ENCODE results near the gene TMEM86B. TPM values are rescaled to one million over a fixed set of nuclear protein-coding genes. Genes with fewer than 3 reads are reported as not detected.

Gene TMEM86B, protein sequence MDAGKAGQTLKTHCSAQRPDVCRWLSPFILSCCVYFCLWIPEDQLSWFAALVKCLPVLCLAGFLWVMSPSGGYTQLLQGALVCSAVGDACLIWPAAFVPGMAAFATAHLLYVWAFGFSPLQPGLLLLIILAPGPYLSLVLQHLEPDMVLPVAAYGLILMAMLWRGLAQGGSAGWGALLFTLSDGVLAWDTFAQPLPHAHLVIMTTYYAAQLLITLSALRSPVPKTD
- total RNA-seq (2022; extraction: Qiagen RNA extraction; ENCODE audit: low read depth) = 3.3 to 5.6 TPM (median 5.2 TPM) in 5 replicates

GRCh38 chr19:55228403-55229031 lies at the start of gene TMEM86B:
Gene TMEM86B, minus strand, starts transcription at chr19:55228763. Its CDS starts 22 bp downstream, at chr19:55228741.

DNA sequence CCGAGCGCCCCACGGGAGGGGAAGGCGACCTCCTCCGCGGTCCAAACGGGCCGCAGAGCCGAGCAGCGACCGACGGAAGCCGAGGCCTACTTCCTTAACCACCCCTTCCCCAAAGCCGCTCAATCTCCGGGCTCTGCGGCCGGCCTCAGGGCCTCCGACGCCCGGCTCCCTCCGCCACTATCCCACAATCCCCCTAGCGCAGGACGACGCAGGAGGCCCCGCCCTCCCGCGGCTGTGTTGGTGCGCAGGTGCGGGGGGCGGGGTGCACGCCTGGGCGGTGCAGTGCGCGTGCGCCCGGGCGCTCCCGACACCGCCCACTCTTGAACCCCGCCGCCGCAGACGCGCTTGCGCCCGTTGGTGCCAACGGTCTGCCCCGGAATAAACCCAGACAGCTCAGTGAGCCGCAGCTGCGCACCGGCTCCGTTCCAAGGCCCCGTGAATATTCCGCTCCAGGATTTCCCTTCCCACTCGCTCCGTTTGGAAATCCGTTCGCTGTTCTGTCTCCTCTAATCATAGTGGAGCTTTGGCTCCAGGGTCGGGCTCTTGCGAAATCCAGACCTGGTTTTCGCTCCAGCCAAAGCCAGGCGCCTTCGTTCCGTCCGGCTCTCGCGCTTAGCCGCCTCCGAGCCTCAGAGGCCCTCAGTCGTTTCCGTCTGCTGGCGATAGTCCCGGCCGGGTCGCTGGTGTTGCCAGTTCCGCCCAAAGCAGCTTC lies 30.4 kb upstream of the TMEM86B start, which contains the start of gene PPP6R1:
Gene PPP6R1 (minus strand): TSS at position 190 of the 712 bp plus-strand sequence. CDS start 11,914 bp downstream, outside the sequence.

GRCh38 chr19:55208880-55209692 lies 19.5 kb downstream of the TMEM86B start, which contains the start of gene PTPRH:
Gene PTPRH, minus strand, starts transcription at chr19:55209501. Its CDS starts 68 bp downstream, at chr19:55209433.

DNA sequence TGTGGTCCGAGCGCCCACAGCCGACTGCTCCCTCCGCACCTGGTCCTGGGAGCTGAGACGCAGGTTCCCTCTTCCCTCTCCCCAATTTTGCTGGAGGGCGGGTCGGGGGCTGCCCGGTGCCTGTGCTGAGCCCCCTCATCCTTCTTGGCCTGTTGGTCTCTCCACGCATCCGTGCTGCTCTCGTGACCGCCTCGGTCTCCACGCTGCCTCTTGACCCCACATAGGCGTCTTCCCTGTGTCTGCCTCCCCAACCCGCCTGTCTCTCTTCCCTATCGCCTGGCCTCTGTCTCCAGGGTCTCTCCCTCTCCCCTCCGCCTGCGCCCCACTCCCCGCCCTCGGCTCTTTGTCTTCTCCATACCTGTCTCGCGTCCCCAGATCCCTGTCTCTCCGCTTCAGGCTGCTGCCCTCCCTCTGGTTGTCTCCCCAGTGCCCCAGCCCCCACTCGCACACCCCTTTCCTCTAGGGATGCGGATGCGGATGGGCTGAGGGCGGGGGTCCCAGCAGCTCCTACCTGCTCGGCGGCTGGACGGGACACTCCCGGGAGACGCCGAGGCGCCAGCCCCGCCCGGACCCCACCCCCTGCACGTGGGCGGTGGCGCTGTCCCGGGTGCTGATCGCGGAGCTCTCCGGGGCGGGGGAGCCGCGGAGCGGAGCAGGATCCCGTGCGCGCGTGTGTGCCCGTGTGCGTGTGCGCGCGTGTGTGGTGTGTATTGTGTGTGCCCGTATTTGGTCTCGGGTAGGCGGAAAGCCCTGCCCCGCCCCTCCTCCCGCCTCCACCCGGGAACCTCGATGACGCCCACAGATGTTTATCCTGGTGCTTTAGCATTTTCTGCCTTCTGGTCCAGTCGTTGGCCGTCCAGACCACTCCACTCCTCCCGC lies 48.7 kb downstream of the TMEM86B start, which contains the start of gene SYT5:
Gene SYT5 (minus strand): TSS at position 684 of the 879 bp plus-strand sequence. CDS start 1,248 bp downstream, outside the sequence.

Other genes starting within 250 kb of the TMEM86B start
- gene GP6, start 190.5 kb downstream of the TMEM86B start, total RNA-seq (2022; extraction: Qiagen RNA extraction; ENCODE audit: low read depth) = 0.07 to 0.22 TPM (median 0.10 TPM) in 5 replicates
- gene RDH13, start 165.6 kb downstream of the TMEM86B start, total RNA-seq (2022; extraction: Qiagen RNA extraction; ENCODE audit: low read depth) = 16.7 to 22.3 TPM (median 21.3 TPM) in 5 replicates
- 4.6 to 5.7 TPM (median 5.2 TPM) in 5 replicates for gene EPS8L1, start 152.9 kb downstream of the TMEM86B start, total RNA-seq (2022; extraction: Qiagen RNA extraction; ENCODE audit: low read depth)
- gene PPP1R12C, start 111.1 kb downstream of the TMEM86B start, total RNA-seq (2022; extraction: Qiagen RNA extraction; ENCODE audit: low read depth) = 58.4 to 86.7 TPM (median 84.2 TPM) in 5 replicates
- 116 to 151 TPM (median 125 TPM) in 5 replicates for gene TNNT1, start 79.6 kb downstream of the TMEM86B start, total RNA-seq (2022; extraction: Qiagen RNA extraction; ENCODE audit: low read depth)
- 6.5 to 8.7 TPM (median 7.6 TPM) in 5 replicates for gene TNNI3, start 71.0 kb downstream of the TMEM86B start, total RNA-seq (2022; extraction: Qiagen RNA extraction; ENCODE audit: low read depth)
- gene DNAAF3, start 62.1 kb downstream of the TMEM86B start, total RNA-seq (2022; extraction: Qiagen RNA extraction; ENCODE audit: low read depth) = 5.2 to 8.6 TPM (median 7.0 TPM) in 5 replicates
- 3.3 to 7.7 TPM (median 4.1 TPM) in 5 replicates for gene SYT5, start 48.5 kb downstream of the TMEM86B start, total RNA-seq (2022; extraction: Qiagen RNA extraction; ENCODE audit: low read depth)
- 3.7 to 5.2 TPM (median 4.3 TPM) in 5 replicates for gene PTPRH, start 19.3 kb downstream of the TMEM86B start, total RNA-seq (2022; extraction: Qiagen RNA extraction; ENCODE audit: low read depth)
- gene PPP6R1, start 30.3 kb upstream of the TMEM86B start, total RNA-seq (2022; extraction: Qiagen RNA extraction; ENCODE audit: low read depth) = 90.1 to 134 TPM (median 119 TPM) in 5 replicates
- 119 to 147 TPM (median 136 TPM) in 5 replicates for gene HSPBP1, start 51.3 kb upstream of the TMEM86B start, total RNA-seq (2022; extraction: Qiagen RNA extraction; ENCODE audit: low read depth)
- 2.8 to 5.2 TPM (median 3.7 TPM) in 5 replicates for gene BRSK1, start 55.2 kb upstream of the TMEM86B start, total RNA-seq (2022; extraction: Qiagen RNA extraction; ENCODE audit: low read depth)
- 0.13 TPM in 1 of 5 replicates, not detected in the others for gene TMEM150B, start 96.6 kb upstream of the TMEM86B start, total RNA-seq (2022; extraction: Qiagen RNA extraction; ENCODE audit: low read depth)
- gene KMT5C, start 111.1 kb upstream of the TMEM86B start, total RNA-seq (2022; extraction: Qiagen RNA extraction; ENCODE audit: low read depth) = 5.2 to 10.5 TPM (median 8.2 TPM) in 5 replicates
- gene COX6B2, start 126.0 kb upstream of the TMEM86B start, total RNA-seq (2022; extraction: Qiagen RNA extraction; ENCODE audit: low read depth) = 0.50 to 4.3 TPM (median 1.4 TPM) in 5 replicates
- 0.06 to 0.19 TPM (median 0.14 TPM) in 4 of 5 replicates, not detected in the other for gene GARIN5B, start 134.5 kb upstream of the TMEM86B start, total RNA-seq (2022; extraction: Qiagen RNA extraction; ENCODE audit: low read depth)
- gene IL11, start 141.7 kb upstream of the TMEM86B start, total RNA-seq (2022; extraction: Qiagen RNA extraction; ENCODE audit: low read depth) = 37.5 to 64.5 TPM (median 50.0 TPM) in 5 replicates
- gene TMEM190, start 148.1 kb upstream of the TMEM86B start, total RNA-seq (2022; extraction: Qiagen RNA extraction; ENCODE audit: low read depth) = 0.85 to 2.5 TPM (median 1.5 TPM) in 5 replicates
- gene TMEM238, start 155.5 kb upstream of the TMEM86B start, total RNA-seq (2022; extraction: Qiagen RNA extraction; ENCODE audit: low read depth) = 3.2 to 11.8 TPM (median 11.4 TPM) in 5 replicates
- 2,587 to 3,378 TPM (median 2,939 TPM) in 5 replicates for gene RPL28, start 157.2 kb upstream of the TMEM86B start, total RNA-seq (2022; extraction: Qiagen RNA extraction; ENCODE audit: low read depth)
- 361 to 580 TPM (median 509 TPM) in 5 replicates for gene UBE2S, start 179.0 kb upstream of the TMEM86B start, total RNA-seq (2022; extraction: Qiagen RNA extraction; ENCODE audit: low read depth)
- gene SHISA7, start 214.5 kb upstream of the TMEM86B start, total RNA-seq (2022; extraction: Qiagen RNA extraction; ENCODE audit: low read depth) = 0.02 TPM in 1 of 5 replicates, not detected in the others
- gene ISOC2, start 232.9 kb upstream of the TMEM86B start, total RNA-seq (2022; extraction: Qiagen RNA extraction; ENCODE audit: low read depth) = 54.3 to 66.1 TPM (median 59.7 TPM) in 5 replicates
- gene C19orf85, start 236.0 kb upstream of the TMEM86B start, total RNA-seq (2022; extraction: Qiagen RNA extraction; ENCODE audit: low read depth) = not detected in 5 replicates
- 4.1 to 8.9 TPM (median 8.1 TPM) in 5 replicates for gene ZNF628, start 247.9 kb upstream of the TMEM86B start, total RNA-seq (2022; extraction: Qiagen RNA extraction; ENCODE audit: low read depth)